Hepatocyte (in vitro differentiated cells): ENCODE results near the gene CKAP5.

ENCODE experiments used
- CTCF ChIP-seq: fragments of 200-600 bp; sonication (generic); IDR thresholded peaks from 2 replicates; pipeline ENCODE4 v1.5.1; 2016; ENCODE audit warnings: antibody characterized with exemption, mild to moderate bottlenecking; ENCODE audit not compliant: poor library complexity
- EZH2 ChIP-seq: fragments of 200-600 bp; sonication (generic); IDR thresholded peaks from 2 replicates; pipeline ENCODE4 v1.6.1; 2016; ENCODE audit warnings: antibody characterized with exemption, mild to moderate bottlenecking, borderline replicate concordance

- TF ChIP-seq CTCF (no peak), EZH2 (no peak)
Measured at GRCh38 chr11:46876471-46876870, 30.4 kb upstream of the CKAP5 start.
